ENCODE measurements around the gene IGF2R.
"Not testable (repeated sequence)": the region's sequence is repeated elsewhere in the genome, so short reads cannot be mapped to it uniquely, and the experiment has no call there.

The IGF2R gene

DNA sequence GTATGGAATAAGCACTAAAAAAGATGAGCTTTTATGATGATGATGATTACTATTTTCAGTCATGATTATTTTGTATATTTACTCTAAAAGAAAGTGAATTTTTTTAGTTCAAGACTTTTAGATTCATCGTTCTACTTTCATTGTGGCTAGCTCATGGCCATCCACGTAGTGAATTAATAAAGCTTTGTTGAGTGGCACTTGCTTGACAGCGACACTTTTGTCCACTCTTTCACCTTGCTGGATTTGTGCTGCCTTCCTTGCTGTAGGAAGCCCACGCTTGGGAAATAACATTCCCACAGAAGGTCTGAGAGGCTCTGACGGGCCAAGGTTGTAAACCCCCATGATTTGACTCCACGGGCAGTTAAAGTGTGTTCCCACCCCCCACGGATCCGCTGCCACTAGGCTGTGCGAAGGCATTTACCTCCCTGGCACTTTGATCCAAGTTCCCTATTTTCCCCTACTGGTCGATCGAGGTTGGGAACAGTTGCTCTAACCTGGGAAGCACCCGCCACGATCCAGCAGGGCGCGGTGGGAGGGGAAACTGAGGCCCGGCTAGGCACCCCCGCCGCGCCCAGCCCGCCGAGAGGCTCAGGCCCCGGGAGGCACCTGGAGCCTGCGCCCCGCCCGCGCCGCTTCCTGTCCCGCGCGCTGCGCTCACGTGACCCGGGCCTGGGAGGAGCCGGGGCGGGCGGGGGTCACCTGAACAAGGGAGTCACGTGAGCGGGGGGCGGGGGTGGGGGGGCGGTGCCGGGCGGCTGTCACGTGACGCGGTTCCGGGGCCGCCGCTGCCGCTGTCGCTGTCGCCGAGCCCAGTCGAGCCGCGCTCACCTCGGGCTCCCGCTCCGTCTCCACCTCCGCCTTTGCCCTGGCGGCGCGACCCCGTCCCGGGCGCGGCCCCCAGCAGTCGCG lies at the start of gene IGF2R:
TSS of gene IGF2R (plus strand) at position 788 of the 909 bp plus-strand sequence. CDS start 165 bp downstream, outside the sequence.
- H3K4me1 Mint-ChIP-seq (ENCODE audit: low read depth): peaks cover 35% of the 10 kb centered on the region
- no peaks in the 10 kb centered on the region for H3K9me3 Mint-ChIP-seq
- H3K27ac Mint-ChIP-seq: peak within 1 kb of the TSS; percentile 98
- peaks cover 9% of the 10 kb centered on the region for H3K36me3 Mint-ChIP-seq (ENCODE audit: low read depth)
- H3K4me3 Mint-ChIP-seq: peak within 1 kb of the TSS; percentile 97
- peaks cover 25% of the 10 kb centered on the region for H3K27me3 Mint-ChIP-seq (ENCODE audit: low read depth)

- Mint-ChIP-seq H3K27ac (no peak overlapping the region), H3K4me1 (ENCODE audit: low read depth) (no peaks in the 10 kb centered on the region), H3K36me3 (ENCODE audit: low read depth) (no peaks in the 10 kb centered on the region), H3K9me3 (peaks cover 5% of the 10 kb centered on the region), H3K4me3 (no peak overlapping the region), H3K27me3 (ENCODE audit: low read depth) (peaks cover 34% of the 10 kb centered on the region)
Measured at GRCh38 chr6:159919800-159920199, 49.1 kb upstream of the IGF2R start.

DNA sequence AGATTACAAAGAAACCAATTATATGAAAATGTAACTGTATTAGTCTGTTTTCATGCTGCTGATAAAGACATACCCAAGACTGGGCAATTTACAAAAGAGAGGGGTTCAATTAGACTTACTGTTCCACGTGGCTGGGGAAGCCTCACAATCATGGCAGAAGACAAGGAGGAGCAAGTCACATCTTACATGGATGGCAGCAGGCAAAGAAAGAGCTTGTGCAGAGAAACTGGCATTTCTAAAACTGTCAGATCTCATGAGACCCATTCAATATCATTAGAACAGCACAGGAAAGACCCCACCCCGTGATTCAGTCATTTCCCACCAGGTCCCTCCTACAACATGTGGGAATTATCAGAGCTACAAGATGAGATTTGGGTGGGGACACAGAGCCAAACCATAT lies 44.7 kb upstream of the IGF2R start:
- not testable (repeated sequence) for H3K36me3 Mint-ChIP-seq (ENCODE audit: low read depth)
- H3K27me3 Mint-ChIP-seq (ENCODE audit: low read depth): peaks cover 41% of the 10 kb centered on the region

DNA sequence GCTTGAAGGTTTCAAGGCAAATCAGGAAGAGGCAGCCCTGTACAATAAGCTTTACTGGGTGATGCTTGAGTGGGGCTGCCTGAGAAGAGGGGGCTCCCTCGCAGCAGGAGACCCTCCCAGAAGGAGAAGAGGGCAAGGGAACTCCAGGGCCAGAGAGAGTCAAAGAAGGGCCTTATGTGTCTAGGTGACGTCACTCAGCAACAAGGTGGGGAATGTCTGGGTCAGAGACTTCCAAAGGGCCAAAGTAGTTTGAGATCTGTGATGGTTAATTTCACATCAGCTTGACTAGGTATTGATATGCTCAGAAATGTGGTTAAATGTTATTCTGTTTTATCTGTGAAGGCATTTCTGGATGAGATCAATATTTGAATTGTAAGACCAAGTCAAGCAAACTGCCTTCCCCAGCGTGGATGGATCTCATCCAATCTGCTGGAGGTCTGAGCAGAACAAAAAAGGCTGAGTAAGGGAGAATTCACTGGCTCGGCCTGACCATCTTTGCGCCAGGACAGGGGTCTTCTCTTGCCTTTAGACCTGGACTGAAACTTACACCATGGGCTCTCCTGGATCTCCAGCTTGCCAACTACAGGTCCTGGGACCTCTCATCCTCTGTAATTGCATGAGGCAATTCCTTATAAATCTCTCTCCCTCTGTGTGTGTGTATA lies 42.2 kb upstream of the IGF2R start:
- Mint-ChIP-seq H3K27me3 (ENCODE audit: low read depth) (peaks cover 30% of the 10 kb centered on the region), H3K36me3 (ENCODE audit: low read depth) (no peaks in the 10 kb centered on the region), H3K4me3 (no peak overlapping the region), H3K4me1 (ENCODE audit: low read depth) (peaks cover 17% of the 10 kb centered on the region), H3K27ac (no peak overlapping the region), H3K9me3 (peaks cover 5% of the 10 kb centered on the region)

More for the DNA sequence above, 44.7 kb upstream of the IGF2R start:
- H3K9me3 Mint-ChIP-seq; H3K4me1 Mint-ChIP-seq (ENCODE audit: low read depth); H3K27ac Mint-ChIP-seq; H3K4me3 Mint-ChIP-seq: not testable (repeated sequence)

- Mint-ChIP-seq H3K27me3 (ENCODE audit: low read depth) (peaks cover 15% of the 10 kb centered on the region), H3K36me3 (ENCODE audit: low read depth) (no peaks in the 10 kb centered on the region), H3K4me1 (ENCODE audit: low read depth) (peaks cover 21% of the 10 kb centered on the region), H3K9me3 (no peaks in the 10 kb centered on the region), H3K27ac (peak overlapping the region; percentile 34), H3K4me3 (no peak overlapping the region)
Measured at GRCh38 chr6:159929819-159930218, 39.1 kb upstream of the IGF2R start.

- Mint-ChIP-seq H3K27me3 (ENCODE audit: low read depth) (peaks cover 19% of the 10 kb centered on the region), H3K36me3 (ENCODE audit: low read depth) (no peaks in the 10 kb centered on the region), H3K9me3 (peaks cover 9% of the 10 kb centered on the region), H3K4me1 (ENCODE audit: low read depth) (peaks cover 21% of the 10 kb centered on the region), H3K4me3 (no peak overlapping the region), H3K27ac (peak overlapping the region; percentile 11)
Measured at GRCh38 chr6:159931112-159931511, 37.8 kb upstream of the IGF2R start.

DNA sequence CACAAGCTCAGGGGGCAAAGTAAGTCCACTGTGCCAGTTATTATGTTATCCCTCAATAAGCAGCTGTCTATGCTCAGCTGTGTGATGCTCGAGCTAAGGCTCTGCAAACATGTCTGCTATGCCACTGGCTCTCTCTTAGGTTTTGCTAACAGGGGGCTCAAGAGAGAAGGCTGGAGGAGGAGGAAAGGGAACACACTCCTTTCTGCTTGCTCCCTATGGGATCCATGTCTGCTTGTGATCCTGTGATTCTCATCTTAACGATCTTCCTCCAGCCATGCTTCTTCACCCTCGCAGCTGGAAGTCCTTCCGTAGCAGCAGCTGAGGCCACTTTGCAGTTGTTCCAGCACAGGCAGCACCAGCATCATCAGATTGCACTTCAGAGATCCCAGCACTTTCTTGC lies 37.0 kb upstream of the IGF2R start:
- Mint-ChIP-seq H3K36me3 (ENCODE audit: low read depth) (no peaks in the 10 kb centered on the region), H3K4me3 (no peak overlapping the region)

GRCh38 chr6:159933077-159933476 lies 35.8 kb upstream of the IGF2R start:
- peaks cover 14% of the 10 kb centered on the region for H3K9me3 Mint-ChIP-seq

More for the DNA sequence above, 37.0 kb upstream of the IGF2R start:
- Mint-ChIP-seq H3K4me1 (ENCODE audit: low read depth) (peaks cover 21% of the 10 kb centered on the region), H3K27ac (no peak overlapping the region), H3K9me3 (peaks cover 14% of the 10 kb centered on the region), H3K27me3 (ENCODE audit: low read depth) (peaks cover 19% of the 10 kb centered on the region)

DNA sequence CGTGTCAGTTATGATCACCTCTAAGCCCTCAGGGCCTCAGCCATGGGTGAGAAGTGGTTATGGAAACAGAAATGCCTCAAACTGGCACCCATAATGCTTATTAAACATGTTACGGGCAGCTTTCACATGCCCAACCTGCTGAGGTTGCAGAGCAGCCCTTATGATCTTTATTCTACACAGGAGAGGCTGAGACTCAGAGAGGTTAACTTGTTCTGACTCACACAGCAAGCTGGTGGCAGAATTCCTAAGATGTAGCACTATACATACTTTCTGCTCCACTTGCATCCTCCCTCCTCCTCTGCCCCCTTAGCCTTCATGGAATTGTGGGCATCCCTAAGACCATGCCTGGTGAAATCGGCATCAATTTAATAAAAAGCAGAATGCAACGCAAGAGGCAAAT lies 34.7 kb upstream of the IGF2R start:
- no peak overlapping the region for H3K27ac Mint-ChIP-seq
- no peak overlapping the region for H3K4me3 Mint-ChIP-seq
- peaks cover 21% of the 10 kb centered on the region for H3K4me1 Mint-ChIP-seq (ENCODE audit: low read depth)
- H3K9me3 Mint-ChIP-seq: peaks cover 14% of the 10 kb centered on the region
- no peaks in the 10 kb centered on the region for H3K36me3 Mint-ChIP-seq (ENCODE audit: low read depth)
- peaks cover 25% of the 10 kb centered on the region for H3K27me3 Mint-ChIP-seq (ENCODE audit: low read depth)

More at GRCh38 chr6:159933077-159933476, 35.8 kb upstream of the IGF2R start:
- H3K4me3 Mint-ChIP-seq: no peak overlapping the region
- H3K4me1 Mint-ChIP-seq (ENCODE audit: low read depth): peaks cover 21% of the 10 kb centered on the region
- H3K36me3 Mint-ChIP-seq (ENCODE audit: low read depth): no peaks in the 10 kb centered on the region
- no peak overlapping the region for H3K27ac Mint-ChIP-seq
- H3K27me3 Mint-ChIP-seq (ENCODE audit: low read depth): peaks cover 19% of the 10 kb centered on the region

DNA sequence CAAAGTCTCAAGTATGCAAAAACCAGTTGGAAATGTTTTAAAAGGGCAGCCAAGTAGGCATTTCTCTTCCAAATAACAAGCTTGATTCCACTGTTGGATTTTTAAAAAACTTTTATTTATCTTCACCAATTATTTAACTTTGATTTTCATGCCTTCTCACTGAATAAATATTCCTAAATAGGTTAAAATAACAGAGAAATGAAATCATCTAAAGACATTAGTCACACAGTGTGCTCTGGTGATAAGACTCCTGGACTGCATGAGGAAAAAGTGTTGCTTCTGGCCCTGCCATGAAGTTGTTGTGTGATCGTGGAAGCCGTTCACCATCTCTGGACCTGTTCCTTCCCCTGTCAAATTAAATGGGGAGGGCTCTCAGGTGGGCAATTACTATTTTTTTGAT lies 33.8 kb upstream of the IGF2R start:
- Mint-ChIP-seq H3K27ac (no peak overlapping the region), H3K9me3 (peaks cover 14% of the 10 kb centered on the region), H3K4me3 (no peak overlapping the region), H3K27me3 (ENCODE audit: low read depth) (peaks cover 25% of the 10 kb centered on the region), H3K4me1 (ENCODE audit: low read depth) (peaks cover 14% of the 10 kb centered on the region), H3K36me3 (ENCODE audit: low read depth) (no peaks in the 10 kb centered on the region)

- Mint-ChIP-seq H3K4me3 (no peak overlapping the region), H3K36me3 (ENCODE audit: low read depth) (no peaks in the 10 kb centered on the region), H3K4me1 (ENCODE audit: low read depth) (peaks cover 9% of the 10 kb centered on the region), H3K27ac (no peak overlapping the region), H3K27me3 (ENCODE audit: low read depth) (peaks cover 25% of the 10 kb centered on the region), H3K9me3 (peaks cover 14% of the 10 kb centered on the region)
Measured at GRCh38 chr6:159935633-159936032, 33.2 kb upstream of the IGF2R start.

- H3K27ac Mint-ChIP-seq: no peak overlapping the region
- H3K27me3 Mint-ChIP-seq (ENCODE audit: low read depth): peaks cover 23% of the 10 kb centered on the region
- peaks cover 2% of the 10 kb centered on the region for H3K4me1 Mint-ChIP-seq (ENCODE audit: low read depth)
- H3K36me3 Mint-ChIP-seq (ENCODE audit: low read depth): peaks cover 1% of the 10 kb centered on the region
- H3K4me3 Mint-ChIP-seq: no peak overlapping the region
- H3K9me3 Mint-ChIP-seq: peaks cover 28% of the 10 kb centered on the region
Measured at GRCh38 chr6:159939591-159940016, 29.3 kb upstream of the IGF2R start.

GRCh38 chr6:159941286-159942113 lies 27.4 kb upstream of the IGF2R start:
- H3K4me3 Mint-ChIP-seq: no peak overlapping the region
- peaks cover 25% of the 10 kb centered on the region for H3K9me3 Mint-ChIP-seq
- H3K4me1 Mint-ChIP-seq (ENCODE audit: low read depth): peaks cover 2% of the 10 kb centered on the region
- peaks cover 5% of the 10 kb centered on the region for H3K36me3 Mint-ChIP-seq (ENCODE audit: low read depth)
- H3K27ac Mint-ChIP-seq: no peak overlapping the region
- H3K27me3 Mint-ChIP-seq (ENCODE audit: low read depth): peaks cover 15% of the 10 kb centered on the region

DNA sequence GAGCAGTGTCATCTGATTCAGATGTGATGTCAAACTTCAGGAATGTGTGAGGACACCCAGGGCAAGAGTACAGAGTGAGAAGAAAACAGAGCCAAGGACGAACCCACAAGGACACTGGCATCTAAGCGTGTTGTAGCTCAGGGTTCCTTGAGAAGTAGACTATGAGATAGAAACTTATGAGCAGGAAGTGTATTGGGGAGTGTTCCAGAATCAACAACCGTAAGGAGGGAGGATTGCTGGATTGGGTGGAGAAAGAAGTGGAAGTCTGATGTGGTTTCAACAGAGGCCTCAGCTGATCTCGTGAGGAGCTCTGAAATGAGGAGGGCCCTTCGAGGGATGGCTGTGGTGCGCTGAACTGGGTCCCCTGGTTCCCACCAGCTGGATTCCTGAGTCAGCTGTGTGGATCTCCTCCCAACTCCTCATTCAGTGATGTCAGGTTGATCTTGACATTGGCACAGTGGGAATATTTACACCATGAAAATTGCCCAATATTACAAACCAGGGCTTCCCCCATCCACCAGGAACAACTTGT lies 25.7 kb upstream of the IGF2R start:
- Mint-ChIP-seq H3K9me3 (peaks cover 24% of the 10 kb centered on the region), H3K4me3 (no peak overlapping the region), H3K4me1 (ENCODE audit: low read depth) (peaks cover 2% of the 10 kb centered on the region), H3K27me3 (ENCODE audit: low read depth) (peaks cover 17% of the 10 kb centered on the region), H3K27ac (no peak overlapping the region), H3K36me3 (ENCODE audit: low read depth) (peaks cover 5% of the 10 kb centered on the region)
